ENCODE results near the gene TTC8.

Gene TTC8

GRCh38 chr14:88870777-88871176, 46.3 kb downstream of the TTC8 start:
- DNase-seq, result no peak

GRCh38 chr14:88871429-88871828, 47.0 kb downstream of the TTC8 start:
- no peak for DNase-seq

DNA sequence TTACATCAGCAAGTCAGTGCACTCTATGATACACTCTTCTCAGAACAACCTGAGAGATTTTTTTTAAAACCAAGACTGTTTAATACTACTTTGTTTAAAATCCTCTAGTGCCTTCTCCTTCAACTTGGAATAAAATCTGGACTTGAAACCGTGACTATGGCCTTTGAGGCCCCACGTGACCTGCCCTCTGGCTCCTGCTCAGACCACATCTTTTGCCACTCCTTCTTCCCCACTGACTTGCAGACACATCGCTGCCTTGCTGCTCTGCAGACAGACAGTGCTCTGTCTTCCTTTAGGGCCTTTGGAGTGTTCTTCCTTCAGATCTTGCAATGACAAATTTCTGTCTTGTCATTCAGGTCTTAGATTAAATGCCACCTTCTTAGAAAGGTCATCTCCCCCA, 48.5 kb downstream of the TTC8 start:
- DNase-seq, result no peak

DNA sequence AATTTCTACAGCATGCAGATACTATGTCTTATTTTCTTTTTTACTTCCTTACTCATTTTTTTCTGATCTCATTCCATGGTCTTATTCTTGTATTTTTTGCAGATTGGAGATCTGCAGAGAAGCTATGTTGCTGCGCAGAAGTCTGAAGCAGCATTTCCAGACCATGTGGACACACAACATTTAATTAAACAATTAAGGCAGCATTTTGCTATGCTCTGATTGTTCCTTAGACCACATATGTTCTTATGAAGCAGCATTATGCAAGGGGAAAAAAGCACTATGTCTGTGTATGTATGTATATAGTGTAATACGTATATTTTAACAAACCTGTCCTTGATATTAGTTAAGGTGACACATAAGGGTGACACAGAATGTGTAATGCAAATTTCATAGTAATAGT, 52.7 kb downstream of the TTC8 start:
- DNase-seq, result no peak

DNA sequence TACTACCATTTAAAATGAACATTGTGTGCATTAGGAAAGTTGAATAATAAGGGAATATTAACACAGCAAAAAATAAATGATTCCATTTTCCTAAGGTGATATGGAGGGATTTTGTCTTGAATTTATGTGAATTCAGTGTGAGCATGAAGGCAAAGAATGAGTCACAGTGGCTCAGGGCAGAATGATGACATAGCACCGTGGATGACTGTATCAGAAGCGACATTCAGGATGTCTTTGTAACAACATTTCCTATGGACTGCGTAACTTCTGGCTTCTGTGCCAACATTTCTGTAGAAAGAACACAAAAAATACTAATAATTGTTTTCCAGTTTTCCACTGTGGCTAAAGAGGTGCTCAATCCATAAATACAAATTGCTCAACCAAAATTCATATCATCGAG, 54.6 kb downstream of the TTC8 start:
- DNase-seq, result no peak

GRCh38 chr14:88882236-88882635, 57.8 kb downstream of the TTC8 start:
- no peak for DNase-seq

GRCh38 chr14:88895116-88895515, 70.7 kb downstream of the TTC8 start:
- no peak for DNase-seq

DNA sequence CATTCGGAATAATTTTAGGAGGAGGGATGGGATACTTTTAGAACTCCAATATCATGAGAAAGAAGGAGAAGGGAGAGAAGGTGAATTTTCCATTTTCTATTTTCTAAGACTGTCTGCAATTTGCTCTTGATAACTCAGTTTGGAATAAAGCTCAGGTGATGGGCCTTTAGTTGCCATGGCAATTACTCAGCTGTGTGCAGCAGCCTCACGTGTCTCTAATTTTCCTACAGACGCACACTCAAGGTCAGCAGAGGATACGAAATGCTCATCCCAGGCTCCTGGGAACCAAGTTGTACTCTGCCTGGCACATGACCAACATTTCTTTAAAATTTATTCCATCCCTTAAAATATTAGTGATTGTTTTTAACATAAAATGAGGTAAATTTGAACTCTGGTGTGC, 76.7 kb downstream of the TTC8 start:
- no peak for DNase-seq

- DNase-seq, result no peak
These were observed 77.5 kb downstream of the TTC8 start for GRCh38 chr14:88901991-88902390.

GRCh38 chr14:88902850-88903249, 78.4 kb downstream of the TTC8 start:
- no peak for DNase-seq

GRCh38 chr14:88904206-88904647, 79.8 kb downstream of the TTC8 start:
- no peak for DNase-seq

GRCh38 chr14:88904864-88905263, 80.4 kb downstream of the TTC8 start:
- no peak for DNase-seq

- no peak for DNase-seq
These were observed 83.8 kb downstream of the TTC8 start for GRCh38 chr14:88908216-88908615.

GRCh38 chr14:88910386-88910785, 85.9 kb downstream of the TTC8 start:
- DNase-seq, result no peak

DNA sequence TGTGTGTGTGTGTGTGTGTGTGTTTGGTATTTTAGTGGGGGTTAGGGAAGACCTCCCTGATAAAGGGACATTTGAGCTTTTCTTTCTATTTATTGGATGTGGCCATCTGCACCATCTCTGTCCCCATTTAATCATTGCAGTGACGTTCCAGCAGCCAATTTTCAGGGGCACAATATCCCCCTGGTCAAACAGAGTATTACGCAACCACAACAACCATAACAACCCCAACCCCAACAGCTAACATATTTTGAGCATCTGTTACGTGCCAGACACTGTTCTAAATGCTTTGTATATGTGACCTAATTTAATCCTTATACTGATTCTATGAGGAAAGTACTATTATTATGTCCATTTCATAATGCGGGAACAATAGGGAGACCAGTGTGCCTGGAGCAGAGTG, 87.4 kb downstream of the TTC8 start:
- no peak for DNase-seq

GRCh38 chr14:88914956-88915355, 90.5 kb downstream of the TTC8 start:
- DNase-seq, result no peak

GRCh38 chr14:88919502-88919901, 95.1 kb downstream of the TTC8 start:
- DNase-seq, result no peak

Data from CD4-positive, alpha-beta T cell treated with Interleukin-12 subunit alpha and Interleukin-12 subunit beta, for 1 hour (primary cell).